Measurements from ENCODE around the gene COL6A1. TPM values are rescaled to one million over a fixed set of nuclear protein-coding genes. Genes with fewer than 3 reads are reported as not detected.

The COL6A1 gene
- total RNA-seq, 1 experiment from 2014 or later = 87.5 TPM

DNA sequence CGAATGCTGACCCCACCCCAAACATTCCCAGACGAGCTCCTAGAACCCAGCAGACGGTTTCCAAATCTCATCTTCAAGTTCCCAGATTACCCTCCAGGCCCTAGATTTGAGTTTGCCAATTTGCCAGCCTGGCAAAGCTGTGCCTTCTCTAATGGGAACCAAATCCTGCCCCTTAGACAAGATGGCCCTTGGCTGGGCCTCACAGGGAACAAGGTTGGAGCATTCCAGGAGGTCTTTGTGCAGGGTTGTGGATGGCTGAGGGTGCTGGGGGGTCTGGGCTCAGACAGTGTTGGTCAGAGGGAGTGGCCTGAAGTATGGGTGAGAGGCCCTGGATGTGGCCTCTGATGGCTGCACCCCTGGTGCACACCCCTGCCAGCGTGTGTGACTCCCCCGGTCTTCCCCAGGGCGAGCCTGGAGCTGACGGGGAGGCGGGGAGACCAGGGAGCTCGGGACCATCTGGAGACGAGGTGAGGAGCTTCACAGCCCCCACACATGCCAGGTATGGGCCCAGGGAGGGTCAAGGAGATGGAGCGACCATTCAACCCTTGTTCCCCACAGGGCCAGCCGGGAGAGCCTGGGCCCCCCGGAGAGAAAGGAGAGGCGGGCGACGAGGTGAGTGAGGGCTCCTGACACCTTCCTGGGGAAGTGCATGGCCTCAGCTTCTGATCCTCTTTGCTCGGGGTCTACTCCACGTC, 10.2 kb downstream of the COL6A1 start:
- Histone ChIP-seq H3K36me3 (ENCODE audit: control insufficient read depth in 1 of 2, insufficient read depth in 2 of 2, low read length in 2 of 2) (peaks cover 0 to 4% of the 10 kb centered on the region in 2 experiments; a peak in 2 of 4 replicates), H3K79me2 (ENCODE audit: insufficient read depth, low read length) (no peaks in the 10 kb centered on the region), H3K4me2 (ENCODE audit: low read length) (no peak overlapping the region), H3K4me1 (ENCODE audit: control insufficient read depth in 1 of 2, insufficient read depth in 2 of 2, low read length in 2 of 2) (peaks cover 21 to 23% of the 10 kb centered on the region in 2 experiments), H3K9me3 (ENCODE audit: control insufficient read depth in 1 of 2, insufficient read depth in 1 of 2, low read depth in 1 of 2, low read length in 2 of 2) (no peaks in the 10 kb centered on the region), H3K27ac (ENCODE audit: low read depth, low read length) (no peak overlapping the region), H3K9me2 (ENCODE audit: insufficient read depth) (no peaks in the 10 kb centered on the region), H3K4me3 (replicated peaks in 1 of 2; ENCODE audit: low read depth in 1 of 2, low read length in 2 of 2) (no peak overlapping the region), H2AFZ (ENCODE audit: low read depth, low read length, poor library complexity, severe bottlenecking) (no peak overlapping the region), H3K9ac (ENCODE audit: low read length) (no peak overlapping the region), H4K20me1 (ENCODE audit: insufficient read depth) (no peaks in the 10 kb centered on the region), H3K27me3 (ENCODE audit: insufficient read depth, low read length) (no peaks in the 10 kb centered on the region)
- ATAC-seq = no peak
- ChIA-PET RAD21 (ENCODE audit: low non-redundant PET in 1 of 2, low total read pairs in 2 of 2, uncharacterized antibody in 2 of 2, unreplicated experiment in 2 of 2) (no interaction called here), POLR2A (no interaction called here), CTCF (no interaction called here)
- intact Hi-C loops (cut with micrococcal nuclease) = no loop called here
- no peak for DNase-seq (ENCODE audit: low read depth, low spot score)
- TF ChIP-seq, protein P1, sequence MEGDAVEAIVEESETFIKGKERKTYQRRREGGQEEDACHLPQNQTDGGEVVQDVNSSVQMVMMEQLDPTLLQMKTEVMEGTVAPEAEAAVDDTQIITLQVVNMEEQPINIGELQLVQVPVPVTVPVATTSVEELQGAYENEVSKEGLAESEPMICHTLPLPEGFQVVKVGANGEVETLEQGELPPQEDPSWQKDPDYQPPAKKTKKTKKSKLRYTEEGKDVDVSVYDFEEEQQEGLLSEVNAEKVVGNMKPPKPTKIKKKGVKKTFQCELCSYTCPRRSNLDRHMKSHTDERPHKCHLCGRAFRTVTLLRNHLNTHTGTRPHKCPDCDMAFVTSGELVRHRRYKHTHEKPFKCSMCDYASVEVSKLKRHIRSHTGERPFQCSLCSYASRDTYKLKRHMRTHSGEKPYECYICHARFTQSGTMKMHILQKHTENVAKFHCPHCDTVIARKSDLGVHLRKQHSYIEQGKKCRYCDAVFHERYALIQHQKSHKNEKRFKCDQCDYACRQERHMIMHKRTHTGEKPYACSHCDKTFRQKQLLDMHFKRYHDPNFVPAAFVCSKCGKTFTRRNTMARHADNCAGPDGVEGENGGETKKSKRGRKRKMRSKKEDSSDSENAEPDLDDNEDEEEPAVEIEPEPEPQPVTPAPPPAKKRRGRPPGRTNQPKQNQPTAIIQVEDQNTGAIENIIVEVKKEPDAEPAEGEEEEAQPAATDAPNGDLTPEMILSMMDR (IDR thresholded peaks at IDR 0.05 in 2 of 3, conservative IDR thresholded peaks at IDR 0.05 in 1 of 3; ENCODE audit: borderline replicate concordance in 1 of 3, insufficient read depth in 1 of 3, low read depth in 2 of 3, low read length in 2 of 3) = no peak
- TF ChIP-seq, protein P2, sequence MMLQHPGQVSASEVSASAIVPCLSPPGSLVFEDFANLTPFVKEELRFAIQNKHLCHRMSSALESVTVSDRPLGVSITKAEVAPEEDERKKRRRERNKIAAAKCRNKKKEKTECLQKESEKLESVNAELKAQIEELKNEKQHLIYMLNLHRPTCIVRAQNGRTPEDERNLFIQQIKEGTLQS (IDR thresholded peaks at IDR 0.05) = no peak
- TF ChIP-seq POLR2AphosphoS5 (IDR thresholded peaks at IDR 0.05; ENCODE audit: low read depth, low read length) = no peak
- no peak for TF ChIP-seq ELF1 (IDR thresholded peaks at IDR 0.05; ENCODE audit: borderline replicate concordance, low read depth)
- no peak for TF ChIP-seq YY1 (IDR thresholded peaks at IDR 0.05; ENCODE audit: extremely low read depth, insufficient replicate concordance, low read depth, low read length)
- no peak for TF ChIP-seq EZH2 (IDR thresholded peaks at IDR 0.05)
- BruUV-seq (replicated peaks) = no TSS peak
